SK-N-SH (cell line): ENCODE measurements around the gene PLEKHM2. TPM values are rescaled to one million over a fixed set of nuclear protein-coding genes. Genes with fewer than 3 reads are reported as not detected.

Experiments
- CTCF ChIA-PET: fragments of 300-600, 350-600 bp; formaldehyde crosslinking; extraction: SDS; loops from one replicate; lab custom pipeline; 2021; lab: Yijun Ruan, JAX
- POLR2A ChIA-PET: fragments of 350-600 bp; sonication (Branson Sonifier 250); formaldehyde crosslinking; extraction: SDS; loops from one replicate; lab custom pipeline; 2020; ENCODE audit warnings: antibody characterized with exemption, inconsistent platforms; lab: Yijun Ruan, JAX
- DNase-seq: peaks from one replicate; pipeline ENCODE4 v3.0.0; 2012
- H2AFZ ChIP-seq: fragments of 200-600 bp; sonication (generic); 2 replicates; pipeline ENCODE4 v1.8.1; 2016; ENCODE audit warnings: antibody characterized with exemption, mild to moderate bottlenecking, low read depth
- H3F3A ChIP-seq: fragments of 200-600 bp; sonication (generic); replicated peaks from 2 replicates; pipeline ENCODE3; 2016; ENCODE audit warnings: antibody characterized with exemption, mild to moderate bottlenecking; ENCODE audit not compliant: insufficient read depth
- H3K27ac ChIP-seq, 2 experiments: fragments of 200-500 bp in 1 of 2; fragments of 200-600 bp in 1 of 2; sonication (Bioruptor generic) in 1 of 2; sonication (generic), shearing (Covaris generic) in 1 of 2; 2 replicates each; pipeline versions ENCODE4 v1.5.1 to v1.6.1; 2014 to 2016; ENCODE audit warnings: low read depth in 2 of 2, inconsistent platforms in 1 of 2, low read length in 1 of 2, mild to moderate bottlenecking in 1 of 2, mixed read lengths in 1 of 2
- H3K27me3 ChIP-seq: fragments of 200-600 bp; sonication (generic), shearing (Covaris generic); 2 replicates; pipeline ENCODE4 v1.6.1; 2016; ENCODE audit warnings: mixed run types; ENCODE audit not compliant: insufficient read depth
- H3K36me3 ChIP-seq, 2 experiments: fragments of 200-500 bp in 1 of 2; fragments of 200-600 bp in 1 of 2; sonication (Bioruptor generic) in 1 of 2; sonication (generic) in 1 of 2; replicated peaks in 1 of 2; 2 replicates each; pipeline versions ENCODE3 to v1.5.1; 2014 to 2016; ENCODE audit warnings: low read length in 1 of 2, mild to moderate bottlenecking in 1 of 2; ENCODE audit not compliant: insufficient read depth in 2 of 2, control insufficient read depth in 1 of 2
- H3K4me1 ChIP-seq, 2 experiments: fragments of 200-500 bp in 1 of 2; fragments of 200-600 bp in 1 of 2; sonication (Bioruptor generic) in 1 of 2; sonication (generic), shearing (Covaris generic) in 1 of 2; 2 replicates each; pipeline versions ENCODE4 v1.5.1 to v1.6.1; 2014 to 2016; ENCODE audit warnings: low read depth in 1 of 2, low read length in 1 of 2, mixed run types in 1 of 2; ENCODE audit not compliant: insufficient read depth in 2 of 2, control insufficient read depth in 1 of 2
- H3K4me2 ChIP-seq: fragments of 200-600 bp; sonication (generic), shearing (Covaris generic); 2 replicates; pipeline ENCODE4 v1.6.1; 2017; ENCODE audit warnings: mixed run types
- H3K4me3 ChIP-seq, 2 experiments: fragments of 200-500 bp in 1 of 2; fragments of 200-600 bp in 1 of 2; sonication (Bioruptor generic) in 1 of 2; sonication (generic), shearing (Covaris generic) in 1 of 2; 2 replicates each; pipeline versions ENCODE4 v1.5.1 to v1.8.1; 2014 to 2016; ENCODE audit warnings: low read depth in 2 of 2, inconsistent platforms in 1 of 2, low read length in 1 of 2, mild to moderate bottlenecking in 1 of 2, mixed read lengths in 1 of 2, moderate library complexity in 1 of 2
- H3K79me2 ChIP-seq: fragments of 200-600 bp; sonication (generic); 2 replicates; pipeline ENCODE4 v1.8.1; 2017; ENCODE audit warnings: mild to moderate bottlenecking; ENCODE audit not compliant: insufficient read depth
- H3K9ac ChIP-seq: fragments of 200-600 bp; sonication (generic); 2 replicates; pipeline ENCODE4 v1.6.1; 2017; ENCODE audit warnings: mixed run types
- H3K9me2 ChIP-seq: fragments of 200-600 bp; sonication (generic); 2 replicates; pipeline ENCODE4 v1.6.1; 2017; ENCODE audit warnings: mixed run types
- H3K9me3 ChIP-seq: fragments of 200-600 bp; sonication (generic); 2 replicates; pipeline ENCODE4 v1.6.1; 2017; ENCODE audit warnings: mixed run types, mild to moderate bottlenecking, moderate library complexity
- H4K20me1 ChIP-seq: fragments of 200-600 bp; sonication (generic); 2 replicates; pipeline ENCODE4 v1.6.1; 2017; ENCODE audit warnings: mild to moderate bottlenecking, mixed run types; ENCODE audit not compliant: insufficient read depth
- ELF1 ChIP-seq: IDR thresholded peaks from 2 replicates; pipeline ENCODE4 v1.4.0; 2012
- FOSL2 ChIP-seq: IDR thresholded peaks from 2 replicates; pipeline ENCODE4 v1.4.0; 2012; ENCODE audit warnings: low read depth, mild to moderate bottlenecking, moderate library complexity, borderline replicate concordance
- FOXJ3 ChIP-seq: sonication (generic); formaldehyde crosslinking; IDR thresholded peaks from 2 replicates; pipeline ENCODE4 v1.5.1; 2020; ENCODE audit warnings: mild to moderate bottlenecking, missing genetic modification reagents
- GABPA ChIP-seq: IDR thresholded peaks from 2 replicates; pipeline ENCODE4 v1.4.0; 2012; ENCODE audit warnings: low read depth, mild to moderate bottlenecking
- JUND ChIP-seq: IDR thresholded peaks from 2 replicates; pipeline ENCODE4 v1.4.0; 2012
- MAX ChIP-seq: IDR thresholded peaks from 2 replicates; pipeline ENCODE4 v1.4.0; 2012; ENCODE audit warnings: low read depth
- MXI1 ChIP-seq: IDR thresholded peaks from 2 replicates; pipeline ENCODE4 v1.6.1; 2012; ENCODE audit warnings: mild to moderate bottlenecking, low read depth, low read length, improper control_type of control experiment
- NRF1 ChIP-seq: IDR thresholded peaks from 2 replicates; pipeline ENCODE4 v1.6.1; 2012; ENCODE audit warnings: low read depth, mild to moderate bottlenecking, low read length
- PBX3 ChIP-seq: IDR thresholded peaks from 2 replicates; pipeline ENCODE4; 2012
- POLR2AphosphoS5 ChIP-seq: IDR thresholded peaks from 2 replicates; pipeline ENCODE4 v1.6.1; 2012; ENCODE audit warnings: low read depth, low read length
- RCOR1 ChIP-seq: fragments of 150-350 bp; IDR thresholded peaks from 2 replicates; pipeline ENCODE4 v1.6.1; 2017; ENCODE audit warnings: antibody characterized with exemption, low read length
- RFX5 ChIP-seq: IDR thresholded peaks from 2 replicates; pipeline ENCODE4 v1.6.1; 2012; ENCODE audit warnings: mild to moderate bottlenecking, improper control_type of control experiment, low read length
- SIN3A ChIP-seq: IDR thresholded peaks from 2 replicates; pipeline ENCODE4 v1.6.1; 2012; ENCODE audit warnings: low read depth, mild to moderate bottlenecking, low read length, moderate library complexity, borderline replicate concordance
- TAF1 ChIP-seq: IDR thresholded peaks from 2 replicates; pipeline ENCODE4 v1.6.1; 2012; ENCODE audit warnings: low read depth, mild to moderate bottlenecking, low read length, moderate library complexity, borderline replicate concordance
- WGBS: methylation state at CpG from one replicate; pipeline ENCODE4 v1.1.6; 2017; ENCODE audit warnings: low lambda C conversion rate; 5-methylcytosine and 5-hydroxymethylcytosine counted together
- polyA plus RNA-seq, 3 experiments: library from polyadenylated mRNA; depleted of rRNA; stranded (reverse); fragments of >200 nt; gene quantifications; 2 replicates each; pipeline ENCODE4 v1.2.3, GENCODE V29; 2012
- TF ChIP-seq, protein P1 (sequence below): fragments of 150-350 bp; IDR thresholded peaks from 2 replicates; pipeline ENCODE4 v1.6.1; 2016; ENCODE audit warnings: mild to moderate bottlenecking, low read depth, low read length
- TF ChIP-seq, protein P2 (sequence below): fragments of 200-600 bp; sonication (generic); IDR thresholded peaks from 2 replicates; pipeline ENCODE4 v1.6.1; 2017; ENCODE audit warnings: antibody characterized with exemption, mild to moderate bottlenecking, moderate library complexity

Gene PLEKHM2, protein sequence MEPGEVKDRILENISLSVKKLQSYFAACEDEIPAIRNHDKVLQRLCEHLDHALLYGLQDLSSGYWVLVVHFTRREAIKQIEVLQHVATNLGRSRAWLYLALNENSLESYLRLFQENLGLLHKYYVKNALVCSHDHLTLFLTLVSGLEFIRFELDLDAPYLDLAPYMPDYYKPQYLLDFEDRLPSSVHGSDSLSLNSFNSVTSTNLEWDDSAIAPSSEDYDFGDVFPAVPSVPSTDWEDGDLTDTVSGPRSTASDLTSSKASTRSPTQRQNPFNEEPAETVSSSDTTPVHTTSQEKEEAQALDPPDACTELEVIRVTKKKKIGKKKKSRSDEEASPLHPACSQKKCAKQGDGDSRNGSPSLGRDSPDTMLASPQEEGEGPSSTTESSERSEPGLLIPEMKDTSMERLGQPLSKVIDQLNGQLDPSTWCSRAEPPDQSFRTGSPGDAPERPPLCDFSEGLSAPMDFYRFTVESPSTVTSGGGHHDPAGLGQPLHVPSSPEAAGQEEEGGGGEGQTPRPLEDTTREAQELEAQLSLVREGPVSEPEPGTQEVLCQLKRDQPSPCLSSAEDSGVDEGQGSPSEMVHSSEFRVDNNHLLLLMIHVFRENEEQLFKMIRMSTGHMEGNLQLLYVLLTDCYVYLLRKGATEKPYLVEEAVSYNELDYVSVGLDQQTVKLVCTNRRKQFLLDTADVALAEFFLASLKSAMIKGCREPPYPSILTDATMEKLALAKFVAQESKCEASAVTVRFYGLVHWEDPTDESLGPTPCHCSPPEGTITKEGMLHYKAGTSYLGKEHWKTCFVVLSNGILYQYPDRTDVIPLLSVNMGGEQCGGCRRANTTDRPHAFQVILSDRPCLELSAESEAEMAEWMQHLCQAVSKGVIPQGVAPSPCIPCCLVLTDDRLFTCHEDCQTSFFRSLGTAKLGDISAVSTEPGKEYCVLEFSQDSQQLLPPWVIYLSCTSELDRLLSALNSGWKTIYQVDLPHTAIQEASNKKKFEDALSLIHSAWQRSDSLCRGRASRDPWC
- polyA plus RNA-seq (2012; rRNA removed): 37.0 and 38.9 TPM in 2 replicates
- 13.2 and 22.5 TPM in 2 replicates for polyA plus RNA-seq (2012; cell fraction: cytosol; rRNA removed)
- polyA plus RNA-seq (2012; cell fraction: nucleus; rRNA removed): 94.8 and 96.6 TPM in 2 replicates

DNA sequence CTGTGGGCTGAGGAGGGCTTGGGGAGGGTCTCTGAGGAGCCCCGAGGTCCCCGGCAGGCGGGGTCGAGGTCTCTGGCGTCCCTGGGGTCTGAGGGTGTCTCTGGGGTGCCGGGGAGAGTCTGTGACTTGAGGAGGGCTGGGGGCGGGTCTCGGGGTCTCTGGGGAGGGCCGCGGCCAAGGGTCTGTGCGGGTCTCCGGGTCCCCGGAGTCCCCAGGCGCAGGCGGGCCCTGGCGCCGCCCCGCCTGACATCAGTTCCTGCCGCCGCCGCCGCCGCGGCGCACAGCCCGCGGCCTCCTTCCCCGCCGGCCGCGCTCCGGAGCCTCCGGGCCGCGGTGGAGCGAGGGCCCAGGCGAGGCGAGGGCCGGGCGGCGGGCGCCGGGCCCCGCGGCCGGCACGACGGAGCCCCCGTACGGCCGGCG, at the start of gene PLEKHM2:
Gene PLEKHM2, plus strand, starts transcription at position 279 of the 420 bp plus-strand sequence. CDS start 239 bp downstream, outside the sequence.
- peak; percentile 93 for DNase-seq
- Histone ChIP-seq H3K9me2 (no peaks in the 10 kb centered on the region), H3K36me3 (no peaks in the 10 kb centered on the region), H3K27me3 (no peaks in the 10 kb centered on the region), H3K4me2 (peak within 1 kb of the TSS; percentile 96), H3K9me3 (no peaks in the 10 kb centered on the region), H4K20me1 (peaks cover 8% of the 10 kb centered on the region), H3K79me2 (peaks cover 46% of the 10 kb centered on the region), H3F3A (peaks cover 14% of the 10 kb centered on the region), H3K27ac (peak within 1 kb of the TSS; percentile 64 to 81), H3K4me1 (peaks cover 0 to 16% of the 10 kb centered on the region in 2 experiments; a peak in 2 of 4 replicates), H3K4me3 (peak within 1 kb of the TSS; percentile 74 to 84), H3K9ac (peak within 1 kb of the TSS; percentile 95), H2AFZ (peak within 1 kb of the TSS; percentile 92)
- ChIA-PET CTCF (interaction anchor here (0.6 to 1.3 kb wide), 2 partner anchors 25 to 47 kb away, joined by 3 read pairs; no protein-coding TSS in a partner anchor), POLR2A (no interaction called here)
- WGBS: 0% methylated on average over 3 of the region's 52 CpGs
- TF ChIP-seq NRF1: peak; percentile 43; the same call in 1 of the 2 replicates
- no peak for TF ChIP-seq PBX3
- TF ChIP-seq JUND: no peak
- peak; percentile 70 for TF ChIP-seq POLR2AphosphoS5
- peak; percentile 32; the same call in 1 of the 2 replicates for TF ChIP-seq GABPA
- no peak for TF ChIP-seq ELF1
- TF ChIP-seq FOXJ3: no peak
- TF ChIP-seq FOSL2: no peak
- no peak for TF ChIP-seq MXI1
- TF ChIP-seq TAF1: 0 out of 2 replicates have a peak, but pooled peaks have one; percentile 19
- TF ChIP-seq RFX5: no peak

GRCh38 chr1:15636436-15636835, 47.7 kb upstream of the PLEKHM2 start:
- ChIA-PET POLR2A (no interaction called here), CTCF (no interaction called here)
- no peaks in the 10 kb centered on the region for H3K4me1 ChIP-seq
- no peak overlapping the region for H3K27ac ChIP-seq
- H3K27me3 ChIP-seq: no peaks in the 10 kb centered on the region
- H4K20me1 ChIP-seq: no peaks in the 10 kb centered on the region
- H3K4me3 ChIP-seq: no peak overlapping the region
- H3K4me2 ChIP-seq: no peak overlapping the region
- H3K36me3 ChIP-seq: peaks cover 45 to 71% of the 10 kb centered on the region in 2 experiments
- H3F3A ChIP-seq: peaks cover 4% of the 10 kb centered on the region
- no peaks in the 10 kb centered on the region; the same call in none of the 2 replicates for H3K79me2 ChIP-seq
- no peaks in the 10 kb centered on the region for H3K9me3 ChIP-seq
- 96% methylated on average over 4 of the region's 4 CpGs for WGBS
- H2AFZ ChIP-seq: no peak overlapping the region
- H3K9ac ChIP-seq: no peak overlapping the region
- DNase-seq: no peak
- no peaks in the 10 kb centered on the region for H3K9me2 ChIP-seq
- TF ChIP-seq POLR2AphosphoS5 (no peak), MAX (no peak), TAF1 (no peak), RCOR1 (no peak), SIN3A (no peak), FOSL2 (no peak)
- TF ChIP-seq, protein P1, sequence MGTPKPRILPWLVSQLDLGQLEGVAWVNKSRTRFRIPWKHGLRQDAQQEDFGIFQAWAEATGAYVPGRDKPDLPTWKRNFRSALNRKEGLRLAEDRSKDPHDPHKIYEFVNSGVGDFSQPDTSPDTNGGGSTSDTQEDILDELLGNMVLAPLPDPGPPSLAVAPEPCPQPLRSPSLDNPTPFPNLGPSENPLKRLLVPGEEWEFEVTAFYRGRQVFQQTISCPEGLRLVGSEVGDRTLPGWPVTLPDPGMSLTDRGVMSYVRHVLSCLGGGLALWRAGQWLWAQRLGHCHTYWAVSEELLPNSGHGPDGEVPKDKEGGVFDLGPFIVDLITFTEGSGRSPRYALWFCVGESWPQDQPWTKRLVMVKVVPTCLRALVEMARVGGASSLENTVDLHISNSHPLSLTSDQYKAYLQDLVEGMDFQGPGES: no peak
- TF ChIP-seq, protein P2, sequence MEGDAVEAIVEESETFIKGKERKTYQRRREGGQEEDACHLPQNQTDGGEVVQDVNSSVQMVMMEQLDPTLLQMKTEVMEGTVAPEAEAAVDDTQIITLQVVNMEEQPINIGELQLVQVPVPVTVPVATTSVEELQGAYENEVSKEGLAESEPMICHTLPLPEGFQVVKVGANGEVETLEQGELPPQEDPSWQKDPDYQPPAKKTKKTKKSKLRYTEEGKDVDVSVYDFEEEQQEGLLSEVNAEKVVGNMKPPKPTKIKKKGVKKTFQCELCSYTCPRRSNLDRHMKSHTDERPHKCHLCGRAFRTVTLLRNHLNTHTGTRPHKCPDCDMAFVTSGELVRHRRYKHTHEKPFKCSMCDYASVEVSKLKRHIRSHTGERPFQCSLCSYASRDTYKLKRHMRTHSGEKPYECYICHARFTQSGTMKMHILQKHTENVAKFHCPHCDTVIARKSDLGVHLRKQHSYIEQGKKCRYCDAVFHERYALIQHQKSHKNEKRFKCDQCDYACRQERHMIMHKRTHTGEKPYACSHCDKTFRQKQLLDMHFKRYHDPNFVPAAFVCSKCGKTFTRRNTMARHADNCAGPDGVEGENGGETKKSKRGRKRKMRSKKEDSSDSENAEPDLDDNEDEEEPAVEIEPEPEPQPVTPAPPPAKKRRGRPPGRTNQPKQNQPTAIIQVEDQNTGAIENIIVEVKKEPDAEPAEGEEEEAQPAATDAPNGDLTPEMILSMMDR: no peak
